ENCODE measurements around the gene NAT10. TPM values are rescaled to one million over a fixed set of nuclear protein-coding genes. Genes with fewer than 3 reads are reported as not detected.
A peak's percentile ranks its signal among the peaks of the same experiment; 100 is the strongest.

Gene NAT10
- total RNA-seq, 1 experiment from 2014 or later = 48.7 TPM

DNA sequence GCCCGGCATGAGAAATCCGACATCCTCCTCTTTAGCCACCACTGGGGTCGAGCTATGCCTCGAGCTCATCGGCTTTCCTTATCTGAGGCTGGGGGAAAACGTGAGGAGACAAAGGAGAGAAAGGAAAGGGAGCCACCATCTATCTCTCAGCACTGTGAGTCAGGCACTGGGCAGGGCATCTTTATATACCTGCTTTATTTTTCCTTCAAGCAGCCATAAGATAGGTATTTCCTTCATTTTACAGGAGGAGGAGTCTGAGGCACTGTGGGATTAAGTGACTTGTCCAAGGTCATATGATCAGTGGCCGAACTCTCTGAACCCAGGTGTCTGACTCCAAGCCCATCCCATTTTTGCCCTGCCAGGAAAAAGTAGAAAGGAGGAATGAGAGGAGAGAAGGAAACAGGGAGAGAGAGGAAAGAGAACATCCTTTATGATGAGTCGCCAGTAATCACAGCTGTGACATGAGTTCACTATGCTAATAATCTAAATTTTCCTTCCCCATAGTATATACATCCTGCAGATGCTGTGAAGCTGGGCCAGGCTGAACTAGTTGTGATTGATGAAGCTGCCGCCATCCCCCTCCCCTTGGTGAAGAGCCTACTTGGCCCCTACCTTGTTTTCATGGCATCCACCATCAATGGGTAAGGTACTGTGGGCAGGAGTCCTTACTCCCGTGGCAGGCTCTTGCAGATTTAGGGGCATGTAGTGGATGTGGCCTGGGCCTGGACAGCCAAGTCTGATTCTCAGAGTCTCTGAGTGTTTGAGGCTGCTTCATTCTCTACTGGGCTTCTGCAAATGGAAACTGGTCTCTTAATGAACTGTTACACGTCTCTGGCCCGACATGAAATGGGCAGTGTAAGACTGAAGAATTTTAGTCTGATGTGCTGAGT is 21.8 kb downstream of the NAT10 start:
- peak; percentile 15 for DNase-seq
- no peak overlapping the region for H3K9ac ChIP-seq (ENCODE audit: low read length)
- H3K4me1 ChIP-seq (ENCODE audit: insufficient read depth, low read length) = no peaks in the 10 kb centered on the region
- no peaks in the 10 kb centered on the region for H3K9me2 ChIP-seq (replicated peaks; ENCODE audit: low read length)
- H3K9me3 ChIP-seq (ENCODE audit: low read length) = no peaks in the 10 kb centered on the region
- no peak overlapping the region for H3K4me2 ChIP-seq (ENCODE audit: low read length)
- no peaks in the 10 kb centered on the region for H4K20me1 ChIP-seq (ENCODE audit: low read length)
- no peaks in the 10 kb centered on the region for H3K79me2 ChIP-seq (ENCODE audit: low read length)
- intact Hi-C loops (cut with micrococcal nuclease) = no loop called here
- no peaks in the 10 kb centered on the region for H3F3A ChIP-seq (ENCODE audit: low read length, unreplicated experiment)
- POLR2A ChIA-PET (ENCODE audit: unreplicated experiment) = no interaction called here
- no peak overlapping the region for H3K27ac ChIP-seq (ENCODE audit: low read length)
- peak; percentile 76 for ATAC-seq
- H3K27me3 ChIP-seq (ENCODE audit: low read length) = no peaks in the 10 kb centered on the region
- TF ChIP-seq EZH2 (IDR thresholded peaks at IDR 0.05; ENCODE audit: low read length, unreplicated experiment) (no peak), EZH2phosphoT487 (IDR thresholded peaks at IDR 0.05; ENCODE audit: borderline replicate concordance, low read length) (no peak)
- TF ChIP-seq, protein P1, sequence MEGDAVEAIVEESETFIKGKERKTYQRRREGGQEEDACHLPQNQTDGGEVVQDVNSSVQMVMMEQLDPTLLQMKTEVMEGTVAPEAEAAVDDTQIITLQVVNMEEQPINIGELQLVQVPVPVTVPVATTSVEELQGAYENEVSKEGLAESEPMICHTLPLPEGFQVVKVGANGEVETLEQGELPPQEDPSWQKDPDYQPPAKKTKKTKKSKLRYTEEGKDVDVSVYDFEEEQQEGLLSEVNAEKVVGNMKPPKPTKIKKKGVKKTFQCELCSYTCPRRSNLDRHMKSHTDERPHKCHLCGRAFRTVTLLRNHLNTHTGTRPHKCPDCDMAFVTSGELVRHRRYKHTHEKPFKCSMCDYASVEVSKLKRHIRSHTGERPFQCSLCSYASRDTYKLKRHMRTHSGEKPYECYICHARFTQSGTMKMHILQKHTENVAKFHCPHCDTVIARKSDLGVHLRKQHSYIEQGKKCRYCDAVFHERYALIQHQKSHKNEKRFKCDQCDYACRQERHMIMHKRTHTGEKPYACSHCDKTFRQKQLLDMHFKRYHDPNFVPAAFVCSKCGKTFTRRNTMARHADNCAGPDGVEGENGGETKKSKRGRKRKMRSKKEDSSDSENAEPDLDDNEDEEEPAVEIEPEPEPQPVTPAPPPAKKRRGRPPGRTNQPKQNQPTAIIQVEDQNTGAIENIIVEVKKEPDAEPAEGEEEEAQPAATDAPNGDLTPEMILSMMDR (conservative IDR thresholded peaks at IDR 0.05; ENCODE audit: low read depth, low read length) = no peak
- no TSS peak for BruUV-seq (replicated peaks)
- no peak overlapping the region for H3K4me3 ChIP-seq (ENCODE audit: low read length)
- CTCF ChIA-PET = no interaction called here
- no peak overlapping the region for H2AFZ ChIP-seq (ENCODE audit: low read length)
- peaks cover 51% of the 10 kb centered on the region for H3K36me3 ChIP-seq (ENCODE audit: low read depth, low read length)

DNA sequence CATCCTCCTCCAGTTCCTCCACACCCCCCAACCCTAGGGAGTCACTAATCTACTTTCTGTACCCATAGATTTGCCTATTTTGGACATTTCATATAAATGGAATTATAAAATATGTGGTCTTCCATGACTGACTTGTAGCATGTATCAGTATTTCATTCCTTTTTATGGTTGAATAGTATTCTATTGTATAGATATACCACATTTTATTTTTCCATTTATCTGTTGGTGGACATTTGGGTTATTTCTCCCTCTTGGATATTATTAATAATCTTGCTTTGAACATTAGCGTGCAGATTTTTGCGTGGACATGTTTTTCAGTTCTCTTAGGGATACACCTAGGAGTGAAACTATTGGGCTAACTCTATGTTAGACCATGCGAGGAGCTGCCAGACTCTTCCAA is 23.4 kb downstream of the NAT10 start:
- Histone ChIP-seq H3K27ac (ENCODE audit: low read length) (no peak overlapping the region), H3K36me3 (ENCODE audit: low read depth, low read length) (peaks cover 40% of the 10 kb centered on the region; the same call in 1 of the 2 replicates)
- no peak for ATAC-seq

More for the DNA sequence above, 23.4 kb downstream of the NAT10 start:
- H4K20me1 ChIP-seq (ENCODE audit: low read length) = no peaks in the 10 kb centered on the region
- H3K4me1 ChIP-seq (ENCODE audit: insufficient read depth, low read length) = no peaks in the 10 kb centered on the region
- DNase-seq = no peak
- H3K79me2 ChIP-seq (ENCODE audit: low read length) = no peaks in the 10 kb centered on the region
- H3K4me3 ChIP-seq (ENCODE audit: low read length) = no peak overlapping the region
- POLR2A ChIA-PET (ENCODE audit: unreplicated experiment) = no interaction called here
- no peaks in the 10 kb centered on the region for H3K9me2 ChIP-seq (replicated peaks; ENCODE audit: low read length)
- H3K9ac ChIP-seq (ENCODE audit: low read length) = no peak overlapping the region
- CTCF ChIA-PET = no interaction called here
- H3K4me2 ChIP-seq (ENCODE audit: low read length) = no peak overlapping the region
- H3F3A ChIP-seq (ENCODE audit: low read length, unreplicated experiment) = no peaks in the 10 kb centered on the region
- intact Hi-C loops (cut with micrococcal nuclease) = no loop called here
- no peaks in the 10 kb centered on the region for H3K9me3 ChIP-seq (ENCODE audit: low read length)
- BruUV-seq (replicated peaks) = no TSS peak
- H3K27me3 ChIP-seq (ENCODE audit: low read length) = no peaks in the 10 kb centered on the region
- H2AFZ ChIP-seq (ENCODE audit: low read length) = no peak overlapping the region
- TF ChIP-seq EZH2phosphoT487 (IDR thresholded peaks at IDR 0.05; ENCODE audit: borderline replicate concordance, low read length) = no peak
- TF ChIP-seq EZH2 (IDR thresholded peaks at IDR 0.05; ENCODE audit: low read length, unreplicated experiment) = no peak
- TF ChIP-seq, protein P1 (conservative IDR thresholded peaks at IDR 0.05; ENCODE audit: low read depth, low read length) = no peak
